ENCODE data around the gene PIP5K1B.

The PIP5K1B gene

GRCh38 chr9:68781928-68782327 lies 76.9 kb downstream of the PIP5K1B start:
- Mint-ChIP-seq H3K27ac (no peak overlapping the region), H3K36me3 (ENCODE audit: low read depth) (no peaks in the 10 kb centered on the region), H3K4me1 (peaks cover 4% of the 10 kb centered on the region), H3K4me3 (peak overlapping the region; percentile 69 to 77 (median 71)), H3K9me3 (no peaks in the 10 kb centered on the region), H3K27me3 (ENCODE audit: low read depth) (no peaks in the 10 kb centered on the region)
- no peak for TF ChIP-seq CTCF (IDR thresholded peaks at IDR 0.05; ENCODE audit: unreplicated experiment in 3 of 3)

GRCh38 chr9:68782546-68782945 lies 77.5 kb downstream of the PIP5K1B start:
- Mint-ChIP-seq H3K4me1 (peaks cover 4% of the 10 kb centered on the region), H3K4me3 (no peak overlapping the region), H3K27ac (no peak overlapping the region), H3K27me3 (ENCODE audit: low read depth) (no peaks in the 10 kb centered on the region), H3K36me3 (ENCODE audit: low read depth) (no peaks in the 10 kb centered on the region), H3K9me3 (no peaks in the 10 kb centered on the region)
- no peak for TF ChIP-seq CTCF (IDR thresholded peaks at IDR 0.05; ENCODE audit: unreplicated experiment in 3 of 3)

- no peaks in the 10 kb centered on the region for H3K36me3 Mint-ChIP-seq (ENCODE audit: low read depth)
- H3K4me1 Mint-ChIP-seq: peaks cover 4% of the 10 kb centered on the region
- TF ChIP-seq CTCF (IDR thresholded peaks at IDR 0.05; ENCODE audit: unreplicated experiment in 3 of 3): no peak
- H3K27ac Mint-ChIP-seq: no peak overlapping the region
- H3K27me3 Mint-ChIP-seq (ENCODE audit: low read depth): no peaks in the 10 kb centered on the region
- no peaks in the 10 kb centered on the region for H3K9me3 Mint-ChIP-seq
- H3K4me3 Mint-ChIP-seq: no peak overlapping the region
Observed at GRCh38 chr9:68785965-68786364, 80.9 kb downstream of the PIP5K1B start.

- no peak overlapping the region for H3K27ac Mint-ChIP-seq
- H3K36me3 Mint-ChIP-seq (ENCODE audit: low read depth): no peaks in the 10 kb centered on the region
- H3K4me1 Mint-ChIP-seq: no peaks in the 10 kb centered on the region
- H3K4me3 Mint-ChIP-seq: no peak overlapping the region
- H3K27me3 Mint-ChIP-seq (ENCODE audit: low read depth): no peaks in the 10 kb centered on the region
- TF ChIP-seq CTCF (IDR thresholded peaks at IDR 0.05; ENCODE audit: unreplicated experiment in 3 of 3): no peak
- H3K9me3 Mint-ChIP-seq: no peaks in the 10 kb centered on the region
Observed at GRCh38 chr9:68791169-68791568, 86.1 kb downstream of the PIP5K1B start.

- Mint-ChIP-seq H3K27me3 (ENCODE audit: low read depth) (no peaks in the 10 kb centered on the region), H3K4me3 (no peak overlapping the region), H3K27ac (no peak overlapping the region), H3K36me3 (ENCODE audit: low read depth) (no peaks in the 10 kb centered on the region), H3K9me3 (no peaks in the 10 kb centered on the region), H3K4me1 (no peaks in the 10 kb centered on the region)
- TF ChIP-seq CTCF (IDR thresholded peaks at IDR 0.05; ENCODE audit: unreplicated experiment in 3 of 3): no peak
Observed at GRCh38 chr9:68793605-68794343, 88.7 kb downstream of the PIP5K1B start.

- no peak for TF ChIP-seq CTCF (IDR thresholded peaks at IDR 0.05; ENCODE audit: unreplicated experiment in 3 of 3)
- Mint-ChIP-seq H3K4me3 (no peak overlapping the region), H3K9me3 (no peaks in the 10 kb centered on the region), H3K36me3 (ENCODE audit: low read depth) (no peaks in the 10 kb centered on the region), H3K27me3 (ENCODE audit: low read depth) (no peaks in the 10 kb centered on the region), H3K27ac (no peak overlapping the region), H3K4me1 (no peaks in the 10 kb centered on the region)
Observed at GRCh38 chr9:68794898-68795297, 89.9 kb downstream of the PIP5K1B start.
